NCI-H2196 (cell line): ENCODE data around the gene WASHC4.
"Not testable (repeated sequence)": the region's sequence is repeated elsewhere in the genome, so short reads cannot be mapped to it uniquely, and the experiment has no call there.

ENCODE experiments used
- DNase-seq: peaks from one replicate; lab custom pipeline; 2025; ENCODE audit not compliant: unreplicated experiment; lab: John Stamatoyannopoulos, UW

Gene WASHC4

DNA sequence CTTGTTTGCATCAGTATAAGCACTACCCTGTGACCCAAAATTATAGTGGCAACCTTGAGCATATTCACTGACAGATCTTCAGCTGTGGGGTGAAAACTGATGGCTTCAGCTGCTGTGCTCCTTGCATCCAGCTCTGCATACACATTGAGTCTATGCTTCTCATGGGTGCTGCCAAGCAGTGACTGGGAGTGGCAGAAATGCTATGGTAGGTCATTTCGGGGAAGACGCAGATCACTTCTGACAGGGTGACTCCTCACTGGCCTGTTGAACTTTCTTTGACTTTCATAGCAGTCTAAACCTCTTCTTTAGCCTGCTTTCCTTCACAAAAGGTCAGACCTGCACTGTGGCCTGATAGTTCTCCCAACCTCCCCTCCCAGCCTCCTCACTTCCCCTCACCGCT lies 17.7 kb upstream of the WASHC4 start:
- DNase-seq = no peak

DNA sequence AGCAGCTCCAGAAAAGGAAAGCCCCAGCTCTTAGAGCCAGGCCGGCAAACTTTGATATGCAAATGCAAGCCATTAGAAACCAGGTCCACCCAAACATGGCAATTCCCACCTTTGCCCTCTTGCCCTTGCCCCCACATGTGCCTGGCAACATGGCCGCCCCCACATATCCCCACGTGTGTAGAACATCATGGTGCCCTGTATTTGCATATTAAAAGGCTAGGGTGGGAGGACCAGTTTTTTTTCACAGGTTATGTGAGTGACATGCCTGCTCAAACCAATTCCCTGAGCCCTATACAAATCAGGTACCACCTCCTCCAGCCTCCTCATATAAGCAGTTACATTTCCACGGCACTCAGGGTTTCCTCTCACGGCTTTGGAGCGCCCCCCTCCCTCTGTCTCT lies 17.2 kb upstream of the WASHC4 start:
- no peak for DNase-seq

DNA sequence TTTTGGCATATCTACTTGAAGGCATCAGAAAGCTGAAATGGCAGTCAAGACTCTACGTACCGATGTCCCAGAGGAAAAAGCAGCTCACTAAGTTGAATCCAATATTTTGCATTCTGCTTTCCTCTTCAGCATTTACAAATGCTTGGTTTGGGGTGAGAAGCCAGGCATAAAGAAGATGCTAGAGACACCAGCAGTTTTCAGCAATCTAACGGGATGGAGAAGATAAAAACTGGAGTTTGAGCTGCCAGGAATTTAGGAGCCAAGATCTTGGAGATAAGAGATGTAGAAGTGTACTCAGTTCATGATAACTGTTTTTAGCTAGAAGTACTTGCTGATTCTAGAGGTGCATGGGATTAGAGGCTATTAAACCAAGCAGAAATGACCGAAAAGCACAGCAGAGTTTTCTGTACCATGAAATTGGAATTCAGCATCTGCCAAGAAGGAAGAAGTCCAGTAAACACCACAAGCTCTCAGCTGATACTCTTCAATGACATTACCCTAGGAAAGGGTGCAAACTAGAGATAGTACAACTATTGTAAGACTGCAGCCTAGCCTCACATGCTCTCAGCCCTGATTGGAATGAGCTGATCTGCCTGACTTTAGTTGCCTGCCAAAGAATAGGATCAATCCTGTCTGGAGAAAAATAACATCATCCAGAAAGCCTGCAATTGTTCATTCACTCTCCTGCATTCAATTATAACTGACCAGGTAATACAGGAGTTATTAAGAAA lies 15.9 kb upstream of the WASHC4 start:
- no peak for DNase-seq

DNA sequence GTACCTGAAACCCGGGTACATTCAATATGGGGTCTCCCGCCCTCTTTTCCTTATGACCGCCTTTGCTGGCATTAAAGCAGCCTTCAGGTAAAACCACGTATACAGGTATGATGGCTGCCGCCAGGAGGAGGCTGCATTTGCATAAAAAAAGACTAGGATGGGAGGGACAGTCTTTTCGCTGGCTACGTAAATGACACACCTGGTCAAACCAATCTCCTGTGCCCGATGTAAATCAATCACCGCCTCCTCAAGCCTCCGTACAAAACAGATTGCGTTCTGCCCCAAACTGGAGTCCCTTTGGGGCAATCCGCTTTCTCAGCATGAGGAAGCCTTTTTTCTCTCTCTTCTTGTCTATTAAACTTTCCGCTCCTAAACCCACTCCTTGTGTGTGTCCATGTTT lies 15.2 kb upstream of the WASHC4 start:
- DNase-seq = no peak

DNA sequence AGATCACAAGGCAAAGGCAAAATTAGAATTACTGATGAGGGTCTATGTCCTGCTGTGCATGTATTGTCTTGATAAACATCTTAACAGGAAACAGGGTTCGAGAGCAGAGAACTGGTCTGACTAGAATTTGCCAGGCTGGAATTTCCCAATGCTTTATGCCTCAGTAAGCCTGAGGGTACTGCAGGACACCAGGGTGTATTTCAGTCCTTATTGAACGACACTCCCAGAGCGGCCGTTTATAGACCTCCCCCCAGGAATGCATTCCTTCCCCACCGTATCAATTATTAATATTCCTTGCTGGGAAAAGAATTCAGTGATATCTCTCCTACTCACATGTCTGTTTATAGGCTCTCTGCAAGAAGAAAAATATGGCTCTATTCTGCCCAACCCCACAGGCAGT lies 12.2 kb upstream of the WASHC4 start:
- not testable (repeated sequence) for DNase-seq

DNA sequence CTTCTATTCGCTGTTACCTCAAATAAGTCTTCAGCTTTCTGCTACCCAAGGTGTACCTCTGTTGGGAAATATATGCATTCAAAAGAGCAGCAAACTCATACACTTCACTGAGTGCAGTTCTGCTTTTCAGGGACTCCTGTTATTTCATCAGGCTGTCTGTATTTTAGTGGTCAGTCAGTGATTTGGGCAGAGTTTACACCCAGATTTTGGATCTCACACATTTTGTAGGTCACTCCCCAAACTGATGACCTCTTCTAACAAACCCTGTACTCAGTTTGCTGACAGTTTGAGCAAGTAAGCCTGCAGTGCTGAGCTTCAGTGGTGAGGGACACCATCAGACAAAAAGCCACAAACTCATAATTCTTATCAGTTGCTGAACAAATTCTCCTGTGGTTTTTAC lies 8.2 kb upstream of the WASHC4 start:
- no peak for DNase-seq

DNA sequence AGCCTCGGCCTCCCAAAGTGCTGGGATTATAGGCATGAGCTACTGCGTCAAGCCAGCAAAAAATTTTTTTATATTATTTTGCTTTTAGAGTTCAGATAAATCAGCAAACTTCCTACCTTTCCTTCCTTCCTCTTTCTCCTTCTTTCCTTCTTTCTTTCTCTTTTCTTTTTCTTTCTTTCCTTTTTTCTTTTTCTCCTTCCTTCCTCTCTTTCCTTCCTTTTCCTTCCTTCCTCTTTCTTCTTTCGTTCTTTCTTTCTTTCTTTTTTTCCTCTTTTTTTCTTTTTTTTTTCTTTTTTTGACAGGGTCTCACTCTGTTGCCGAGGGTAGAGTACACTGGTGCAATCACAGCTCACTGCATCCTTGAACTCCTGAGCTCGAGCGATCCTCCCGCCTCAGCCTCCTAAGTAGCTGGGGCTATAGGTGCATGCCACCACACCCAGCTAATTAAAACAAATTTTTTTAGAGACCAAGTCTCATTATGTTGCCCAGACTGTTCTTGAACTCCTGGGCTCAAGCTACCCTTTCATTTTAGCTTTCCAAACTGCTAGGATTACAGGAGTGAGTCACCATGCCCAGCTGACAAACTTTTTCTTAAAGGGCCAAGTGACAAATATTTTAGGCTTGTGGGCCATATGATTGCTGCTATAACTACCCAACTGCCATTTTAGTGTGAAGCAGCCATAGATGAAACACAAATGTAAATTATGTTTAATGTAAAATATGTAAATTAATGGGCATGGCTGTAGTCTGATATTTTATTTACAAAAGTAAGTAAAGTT lies 7.1 kb upstream of the WASHC4 start:
- DNase-seq = no peak

DNA sequence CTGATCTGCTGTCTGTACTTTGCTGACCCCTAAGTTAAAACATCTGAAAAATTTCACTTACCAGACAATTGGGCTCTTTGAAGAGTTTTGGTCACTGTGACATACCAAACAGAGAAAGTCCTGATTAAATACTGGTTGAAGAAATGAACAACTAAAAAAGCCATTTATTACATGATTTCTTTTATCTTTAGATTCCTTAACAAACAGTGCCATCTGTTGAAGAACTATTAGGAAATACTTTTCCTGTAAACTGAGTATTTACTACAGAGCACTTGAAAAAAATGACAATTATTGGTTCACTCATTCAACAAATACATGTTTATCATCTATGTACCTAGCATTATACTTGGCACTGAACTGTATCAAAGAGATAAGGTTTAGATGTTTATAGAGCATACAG lies 6.5 kb upstream of the WASHC4 start:
- no peak for DNase-seq

DNA sequence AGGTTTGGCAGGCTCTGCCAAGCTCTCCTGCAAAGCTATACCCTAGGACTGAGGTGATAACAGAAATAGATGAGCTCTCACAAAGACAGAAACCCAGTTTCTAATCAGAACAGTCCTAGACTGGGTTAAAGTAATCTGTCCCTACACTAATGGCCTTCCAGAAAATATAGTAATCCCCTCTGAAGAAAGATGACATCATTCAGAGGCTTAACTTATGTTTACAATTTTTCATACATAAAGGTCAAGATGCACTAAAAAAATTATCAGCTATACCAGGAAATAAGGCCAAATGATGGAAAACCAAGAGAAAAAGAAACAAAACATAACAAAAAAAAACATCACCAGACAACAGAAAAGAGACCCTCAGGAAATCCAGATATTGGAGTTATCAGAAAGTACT lies 4.9 kb upstream of the WASHC4 start:
- DNase-seq = no peak

DNA sequence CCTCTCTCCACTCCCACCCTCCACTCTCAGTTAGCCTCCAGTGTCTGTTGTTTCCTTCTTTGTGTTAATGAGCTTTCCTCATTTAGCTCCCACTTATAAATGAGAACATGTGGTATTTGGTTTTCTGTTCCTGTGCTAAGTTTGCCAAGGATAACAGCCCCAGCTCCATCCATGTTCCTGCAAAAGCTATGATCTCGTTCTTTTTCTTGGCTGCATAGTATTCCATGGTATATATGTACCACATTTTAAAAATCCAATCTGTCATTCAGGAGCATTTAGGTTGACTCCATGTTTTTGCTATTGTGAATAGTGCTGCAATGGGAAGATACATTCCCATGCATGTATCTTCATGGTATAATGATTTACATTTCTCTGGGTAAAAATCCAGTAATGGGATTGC lies 2.8 kb upstream of the WASHC4 start:
- no peak for DNase-seq

DNA sequence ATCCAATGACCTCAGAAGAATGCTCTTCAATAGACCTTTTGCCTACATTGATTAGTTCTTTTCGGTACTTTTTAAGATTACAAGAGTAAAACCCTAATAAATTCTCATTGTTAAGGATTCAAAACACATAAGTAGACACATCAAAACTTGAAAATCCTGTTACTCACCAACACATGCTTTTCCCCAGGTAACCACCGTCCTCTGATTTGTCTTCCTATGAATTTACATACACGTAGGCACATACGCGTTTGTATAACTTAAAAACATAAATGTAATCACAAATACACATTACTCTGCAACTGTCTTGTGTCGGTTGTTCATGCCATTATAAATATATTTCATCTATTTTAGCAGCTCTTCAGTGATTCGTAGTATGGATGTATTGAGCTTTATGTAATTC lies 910 bp upstream of the WASHC4 start:
- DNase-seq = no peak

DNA sequence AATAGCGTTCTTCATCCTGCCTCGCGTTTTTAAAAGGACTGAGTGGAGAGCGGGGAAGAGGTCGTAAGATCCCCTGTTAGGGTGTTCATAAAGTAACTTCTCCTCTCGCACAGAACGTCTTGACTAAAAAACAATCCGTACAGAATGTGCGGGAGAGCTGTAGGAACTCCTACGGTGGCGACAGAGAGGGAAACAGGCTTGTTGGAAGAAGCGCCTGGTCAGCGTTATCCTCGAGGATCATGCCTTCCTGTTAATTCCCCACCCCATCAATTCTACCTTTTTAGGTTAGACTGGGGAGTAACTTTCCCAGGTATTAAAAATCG lies 399 bp upstream of the WASHC4 start:
- no peak for DNase-seq

DNA sequence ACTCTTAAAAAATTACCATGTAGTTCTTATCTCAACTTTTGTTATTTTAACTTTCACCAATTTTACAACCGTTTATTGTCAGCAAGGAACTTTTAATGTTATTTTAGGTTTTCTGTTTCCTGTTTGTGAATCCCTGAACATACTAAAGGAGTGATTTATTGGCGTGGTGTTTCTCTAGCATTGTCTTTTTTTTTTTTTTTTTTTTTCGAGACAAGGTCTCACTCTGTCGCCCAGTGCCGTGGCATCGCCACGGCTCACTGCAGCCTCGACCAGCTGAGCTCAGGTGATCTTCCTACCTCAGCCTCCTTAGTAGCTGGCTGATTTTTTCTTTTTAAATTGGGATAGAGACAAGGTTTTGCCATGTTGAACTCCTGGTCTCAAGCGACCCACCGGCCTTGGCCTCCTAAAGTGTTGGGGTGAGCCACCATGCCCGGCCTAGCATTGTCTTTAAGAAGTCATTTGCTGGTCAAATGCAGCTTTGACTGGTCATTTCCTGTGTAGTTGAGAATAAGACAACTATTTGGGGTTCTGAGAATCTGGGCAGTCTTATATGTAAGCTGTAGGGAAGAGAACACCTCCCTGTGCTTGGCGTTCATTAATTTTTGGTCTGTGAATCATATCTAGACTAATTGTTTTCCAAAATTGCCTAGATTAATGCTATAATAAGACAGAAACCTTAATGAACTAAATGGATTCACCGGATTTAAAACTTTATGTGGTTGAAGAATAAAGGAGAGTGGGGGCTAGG lies 2.1 kb downstream of the WASHC4 start:
- DNase-seq = no peak

DNA sequence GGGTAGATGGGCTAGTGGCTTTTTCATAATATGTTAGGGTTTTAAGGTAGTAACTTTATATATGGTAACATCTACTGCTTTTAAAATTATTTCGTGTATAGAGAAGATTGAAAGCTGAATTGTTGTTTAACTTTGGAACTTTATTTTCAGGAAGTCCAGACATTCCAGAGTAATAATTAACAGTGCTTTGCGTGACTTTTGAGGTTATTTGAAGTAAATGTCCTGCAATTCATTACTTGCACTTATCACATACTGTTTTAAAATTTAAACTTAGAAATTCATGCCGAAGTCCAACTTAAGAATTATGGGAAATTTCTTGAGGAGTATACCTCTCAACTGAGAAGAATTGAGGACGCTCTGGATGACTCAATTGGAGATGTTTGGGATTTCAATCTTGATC lies 3.3 kb downstream of the WASHC4 start:
- no peak for DNase-seq

DNA sequence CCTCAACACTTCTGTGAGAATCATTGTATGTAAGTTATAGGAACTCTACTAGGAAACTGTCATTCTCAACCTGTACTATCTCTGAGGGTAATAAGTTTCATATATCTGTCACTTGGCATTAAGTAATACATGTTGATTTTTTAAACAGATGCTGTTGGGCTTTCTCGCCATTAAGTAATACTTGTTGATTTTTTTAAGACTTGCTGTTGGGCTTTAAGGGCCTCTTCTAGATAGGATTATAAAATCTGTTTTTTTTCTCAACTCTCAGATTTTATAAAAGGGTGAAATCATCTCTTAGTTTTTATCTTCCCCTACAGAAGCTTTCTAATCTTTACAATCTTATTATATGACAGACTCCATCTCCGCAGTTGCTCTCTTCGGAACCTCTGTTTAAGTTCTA lies 5.6 kb downstream of the WASHC4 start:
- DNase-seq = no peak

DNA sequence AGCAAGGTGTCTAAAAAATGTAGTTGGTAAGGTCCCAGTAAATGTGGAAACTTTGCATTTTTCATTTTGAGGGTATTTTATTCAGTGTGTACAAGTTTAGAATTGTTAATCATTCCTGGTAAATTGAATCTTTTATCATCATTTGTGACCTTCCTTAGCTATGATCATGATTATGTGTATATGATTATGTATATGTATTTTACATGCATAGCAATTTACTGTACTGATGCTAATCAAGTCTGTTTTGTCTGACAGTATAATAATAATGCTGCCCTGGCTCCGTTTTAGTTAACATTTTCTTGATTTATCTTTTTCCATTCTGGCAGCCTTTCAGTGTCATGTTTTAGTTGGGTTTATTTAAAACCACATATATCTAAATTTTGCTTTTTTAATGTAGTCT lies 9.4 kb downstream of the WASHC4 start:
- DNase-seq = no peak

DNA sequence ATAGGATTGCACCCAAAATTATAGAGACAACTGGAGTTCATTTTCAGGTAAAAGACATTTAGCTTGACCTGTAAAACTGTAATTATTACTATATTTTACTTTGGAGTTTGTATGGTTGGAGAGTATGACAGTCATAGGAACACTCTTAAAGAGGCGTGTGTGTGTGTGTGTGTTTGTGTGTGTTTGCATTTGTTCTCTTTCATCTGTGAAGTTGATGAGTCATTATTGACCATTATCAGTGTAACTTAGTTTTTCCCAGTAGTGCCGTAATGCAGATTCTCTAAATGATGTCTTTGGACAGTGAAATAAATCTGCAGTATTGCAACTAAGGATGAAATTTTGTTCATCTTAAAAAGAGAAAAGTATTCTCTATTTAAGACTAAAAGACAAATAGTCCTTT lies 13.0 kb downstream of the WASHC4 start:
- no peak for DNase-seq

DNA sequence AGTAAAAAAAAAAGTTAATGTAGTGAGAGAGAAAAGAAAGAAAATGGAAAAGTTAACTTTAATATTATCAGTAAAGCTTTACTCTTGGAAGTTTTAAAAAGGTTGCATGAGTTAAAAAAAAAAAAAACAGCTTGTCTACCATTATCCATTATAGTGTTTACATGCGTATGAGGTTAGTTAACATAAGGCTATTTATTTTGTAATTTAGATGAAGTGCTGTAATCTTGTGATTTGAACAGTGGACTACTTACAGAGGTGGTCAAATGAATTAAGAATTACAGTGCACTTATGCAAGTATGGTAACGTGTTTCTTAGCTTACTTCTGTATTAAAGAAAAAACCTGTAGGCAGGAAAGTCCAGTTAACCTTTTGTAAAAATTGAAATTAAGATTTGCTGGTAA lies 30.7 kb downstream of the WASHC4 start:
- DNase-seq = no peak

DNA sequence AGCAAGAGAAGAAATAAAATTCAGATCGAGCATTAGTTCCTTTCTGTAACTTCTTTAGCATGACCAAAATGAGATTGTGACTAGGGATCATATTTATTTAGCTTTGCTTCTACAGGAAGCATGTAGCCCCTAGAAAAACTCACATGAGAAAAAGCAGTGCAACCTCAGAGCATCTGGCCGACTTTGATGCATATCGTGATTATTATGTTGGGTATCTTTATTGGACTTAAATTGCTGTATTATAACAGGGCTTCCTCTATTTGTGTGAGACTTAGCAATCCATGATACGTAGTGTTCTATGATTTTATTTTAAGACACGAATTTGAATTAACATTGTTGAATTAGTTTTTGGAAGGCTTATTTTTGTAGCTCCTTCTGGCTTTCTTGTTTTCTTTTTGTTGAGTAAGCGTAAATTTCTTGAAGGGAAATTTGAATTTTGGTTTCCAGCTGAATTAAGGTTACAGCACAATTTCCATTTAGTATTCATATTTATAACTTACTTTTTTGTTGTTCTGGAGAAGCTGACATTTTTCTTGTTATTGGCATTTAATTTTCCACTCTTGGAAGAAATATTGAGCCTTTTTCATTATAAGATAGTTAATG lies 33.9 kb downstream of the WASHC4 start:
- no peak for DNase-seq

DNA sequence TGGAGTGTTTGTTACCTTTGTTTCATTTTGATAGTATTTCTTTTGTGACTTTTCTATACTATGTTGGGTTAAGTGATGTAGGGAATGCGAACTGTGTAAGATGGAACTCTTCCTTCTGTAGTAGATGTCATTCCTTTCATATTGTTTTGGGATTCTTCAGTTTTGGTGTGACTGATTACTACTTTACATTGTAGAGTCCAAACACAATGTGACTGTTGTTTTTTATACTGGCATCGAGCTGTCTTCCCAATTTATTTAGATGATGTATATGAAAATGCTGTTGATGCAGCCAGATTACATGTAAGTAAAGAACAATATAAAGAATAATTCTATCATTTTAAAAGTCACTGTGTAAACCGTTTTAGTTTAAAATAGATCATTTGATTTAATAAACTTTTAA lies 34.7 kb downstream of the WASHC4 start:
- DNase-seq = no peak

DNA sequence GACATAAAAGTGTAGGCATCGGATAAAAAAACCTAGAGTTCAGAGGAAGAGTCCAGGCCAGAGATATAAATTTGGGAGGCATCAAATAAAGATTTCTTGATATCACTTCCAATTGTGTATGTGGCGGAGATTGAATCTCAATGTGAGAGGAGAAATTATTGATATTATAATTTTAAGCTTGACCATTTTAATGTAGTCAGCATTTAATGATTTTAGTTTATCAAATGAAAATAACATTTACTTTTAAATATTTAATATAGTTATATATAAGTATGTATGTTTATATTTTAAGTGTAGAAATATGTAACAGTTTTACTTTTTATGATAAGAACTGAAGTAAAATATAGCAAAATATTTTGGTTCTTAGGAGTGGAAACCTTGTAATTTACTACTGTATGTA lies 48.7 kb downstream of the WASHC4 start:
- DNase-seq = no peak

DNA sequence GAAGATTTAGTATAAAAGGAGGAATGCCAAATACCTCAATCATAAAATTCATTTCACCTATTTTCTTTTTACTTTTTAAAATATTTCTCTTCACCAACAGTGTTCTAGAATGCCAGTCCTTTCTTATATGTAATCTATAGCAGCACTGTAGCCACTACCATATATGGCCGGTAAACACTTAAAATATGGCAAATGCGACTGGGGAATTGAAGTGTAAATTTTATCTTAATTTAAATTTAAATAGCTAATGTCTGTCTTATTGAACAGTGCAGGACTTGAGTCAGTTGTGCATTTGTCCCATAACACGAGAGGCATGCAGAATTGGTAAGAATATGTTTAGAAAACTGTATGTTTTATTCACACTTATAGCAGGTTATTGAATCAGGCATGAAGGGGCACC lies 50.1 kb downstream of the WASHC4 start:
- no peak for DNase-seq
